Activated CD8-positive, alpha-beta memory T cell treated with anti-CD3 and anti-CD28 coated beads, Interleukin-2, amount 50 U/mL, for 1 hour (primary cell): ENCODE results near the gene SNPH.

Experiments
- DNase-seq: peaks from one replicate; pipeline ENCODE4 v3.0.0-alpha.2; 2020; ENCODE audit errors: extremely low read depth

SNPH gene

GRCh38 chr20:1323830-1324597 lies 57.9 kb downstream of the SNPH start:
- DNase-seq = no peak

GRCh38 chr20:1324598-1325172 lies 58.6 kb downstream of the SNPH start:
- DNase-seq = peak; percentile 25

- peak; percentile 99 for DNase-seq
Observed at GRCh38 chr20:1325173-1326030, 59.3 kb downstream of the SNPH start.

- DNase-seq = no peak
Observed at GRCh38 chr20:1326031-1326930, 60.2 kb downstream of the SNPH start.

GRCh38 chr20:1327241-1327653 lies 61.2 kb downstream of the SNPH start:
- no peak for DNase-seq

- DNase-seq = no peak
Observed at GRCh38 chr20:1327827-1328679, 62.0 kb downstream of the SNPH start.

- no peak for DNase-seq
Observed at GRCh38 chr20:1328680-1329330, 62.7 kb downstream of the SNPH start, which contains the start of gene SDCBP2. Gene SDCBP2, minus strand, starts transcription at chr20:1329139. Its CDS starts 8,723 bp downstream, at chr20:1320416.

- DNase-seq = peak; percentile 29
Observed at GRCh38 chr20:1330075-1330830, 64.2 kb downstream of the SNPH start.

GRCh38 chr20:1331101-1331500 lies 65.0 kb downstream of the SNPH start:
- DNase-seq = no peak

GRCh38 chr20:1331801-1332453 lies 65.8 kb downstream of the SNPH start:
- no peak for DNase-seq

- DNase-seq = no peak
Observed at GRCh38 chr20:1332749-1333300, 66.7 kb downstream of the SNPH start.

- DNase-seq = no peak
Observed at GRCh38 chr20:1333462-1334369, 67.6 kb downstream of the SNPH start.

- no peak for DNase-seq
Observed at GRCh38 chr20:1334370-1334731, 68.3 kb downstream of the SNPH start.

- DNase-seq = no peak
Observed at GRCh38 chr20:1334761-1335160, 68.7 kb downstream of the SNPH start.

GRCh38 chr20:1335961-1336698 lies 70.0 kb downstream of the SNPH start:
- no peak for DNase-seq

- no peak for DNase-seq
Observed at GRCh38 chr20:1336699-1337367, 70.7 kb downstream of the SNPH start.
